ENCODE results near the gene SLC34A3. TPM values are rescaled to one million over a fixed set of nuclear protein-coding genes. Genes with fewer than 3 reads are reported as not detected.
"Not testable (repeated sequence)": the region's sequence is repeated elsewhere in the genome, so short reads cannot be mapped to it uniquely, and the experiment has no call there.

The SLC34A3 gene
- total RNA-seq, 1 experiment from 2014 or later = 0.26 TPM

DNA sequence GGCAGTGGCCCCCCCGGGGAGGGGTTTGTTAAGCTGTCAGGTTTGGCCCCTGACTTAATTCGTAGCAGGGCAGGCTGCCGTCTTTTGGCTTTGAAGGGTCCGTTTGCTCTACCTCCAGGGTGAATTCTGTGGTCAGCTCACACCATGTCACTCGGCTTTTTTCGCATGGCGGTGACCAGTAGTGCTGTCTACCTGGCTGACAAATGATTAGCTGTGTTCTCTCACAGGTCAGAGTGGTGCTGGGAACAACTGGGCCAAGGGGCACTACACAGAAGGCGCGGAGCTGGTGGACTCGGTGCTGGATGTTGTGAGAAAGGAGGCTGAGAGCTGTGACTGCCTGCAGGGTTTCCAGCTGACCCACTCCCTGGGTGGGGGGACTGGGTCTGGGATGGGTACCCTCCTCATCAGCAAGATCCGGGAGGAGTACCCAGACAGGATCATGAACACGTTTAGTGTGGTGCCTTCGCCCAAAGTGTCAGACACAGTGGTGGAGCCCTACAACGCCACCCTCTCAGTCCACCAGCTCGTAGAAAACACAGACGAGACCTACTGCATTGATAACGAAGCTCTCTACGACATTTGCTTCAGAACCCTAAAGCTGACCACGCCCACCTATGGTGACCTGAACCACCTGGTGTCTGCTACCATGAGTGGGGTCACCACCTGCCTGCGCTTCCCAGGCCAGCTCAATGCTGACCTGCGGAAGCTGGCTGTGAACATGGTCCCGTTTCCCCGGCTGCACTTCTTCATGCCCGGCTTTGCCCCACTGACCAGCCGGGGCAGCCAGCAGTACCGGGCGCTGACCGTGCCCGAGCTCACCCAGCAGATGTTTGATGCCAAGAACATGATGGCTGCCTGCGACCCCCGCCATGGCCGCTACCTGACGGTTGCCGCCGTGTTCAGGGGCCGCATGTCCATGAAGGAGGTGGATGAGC is 11.8 kb downstream of the SLC34A3 start:
- Mint-ChIP-seq H3K4me1 (ENCODE audit: low read depth, unreplicated experiment) (peaks cover 25% of the 10 kb centered on the region), H3K27ac (ENCODE audit: unreplicated experiment) (peak overlapping the region; percentile 85), H3K36me3 (ENCODE audit: insufficient read depth, unreplicated experiment) (peaks cover 67% of the 10 kb centered on the region), H3K27me3 (ENCODE audit: unreplicated experiment) (peaks cover 12% of the 10 kb centered on the region), H3K9me3 (ENCODE audit: low read depth, unreplicated experiment) (no peaks in the 10 kb centered on the region), H3K4me3 (ENCODE audit: low read depth, unreplicated experiment) (peak overlapping the region; percentile 76)
- TF ChIP-seq, protein P1, sequence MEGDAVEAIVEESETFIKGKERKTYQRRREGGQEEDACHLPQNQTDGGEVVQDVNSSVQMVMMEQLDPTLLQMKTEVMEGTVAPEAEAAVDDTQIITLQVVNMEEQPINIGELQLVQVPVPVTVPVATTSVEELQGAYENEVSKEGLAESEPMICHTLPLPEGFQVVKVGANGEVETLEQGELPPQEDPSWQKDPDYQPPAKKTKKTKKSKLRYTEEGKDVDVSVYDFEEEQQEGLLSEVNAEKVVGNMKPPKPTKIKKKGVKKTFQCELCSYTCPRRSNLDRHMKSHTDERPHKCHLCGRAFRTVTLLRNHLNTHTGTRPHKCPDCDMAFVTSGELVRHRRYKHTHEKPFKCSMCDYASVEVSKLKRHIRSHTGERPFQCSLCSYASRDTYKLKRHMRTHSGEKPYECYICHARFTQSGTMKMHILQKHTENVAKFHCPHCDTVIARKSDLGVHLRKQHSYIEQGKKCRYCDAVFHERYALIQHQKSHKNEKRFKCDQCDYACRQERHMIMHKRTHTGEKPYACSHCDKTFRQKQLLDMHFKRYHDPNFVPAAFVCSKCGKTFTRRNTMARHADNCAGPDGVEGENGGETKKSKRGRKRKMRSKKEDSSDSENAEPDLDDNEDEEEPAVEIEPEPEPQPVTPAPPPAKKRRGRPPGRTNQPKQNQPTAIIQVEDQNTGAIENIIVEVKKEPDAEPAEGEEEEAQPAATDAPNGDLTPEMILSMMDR (IDR thresholded peaks at IDR 0.05; ENCODE audit: unreplicated experiment) = no peak
- intact Hi-C loops (cut with micrococcal nuclease; ENCODE audit: unreplicated experiment) = no loop called here
- no TSS peak for BruUV-seq (replicated peaks)
- DNase-seq = no peak
- CTCF ChIA-PET = interaction anchor here (1.1 kb wide), 1 partner anchor 12 kb away, joined by 4 read pairs; no protein-coding TSS in a partner anchor

DNA sequence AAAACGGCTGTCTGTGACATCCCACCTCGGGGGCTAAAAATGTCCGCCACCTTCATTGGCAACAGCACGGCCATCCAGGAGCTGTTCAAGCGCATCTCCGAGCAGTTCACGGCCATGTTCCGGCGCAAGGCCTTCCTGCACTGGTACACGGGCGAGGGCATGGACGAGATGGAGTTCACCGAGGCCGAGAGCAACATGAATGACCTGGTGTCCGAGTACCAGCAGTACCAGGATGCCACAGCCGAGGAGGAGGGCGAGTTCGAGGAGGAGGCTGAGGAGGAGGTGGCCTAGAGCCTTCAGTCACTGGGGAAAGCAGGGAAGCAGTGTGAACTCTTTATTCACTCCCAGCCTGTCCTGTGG is 12.5 kb downstream of the SLC34A3 start:
- H3K9me3 Mint-ChIP-seq (ENCODE audit: low read depth, unreplicated experiment); intact Hi-C loops (cut with micrococcal nuclease; ENCODE audit: unreplicated experiment); DNase-seq: not testable (repeated sequence)
- Mint-ChIP-seq H3K4me1 (ENCODE audit: low read depth, unreplicated experiment) (peaks cover 18% of the 10 kb centered on the region), H3K4me3 (ENCODE audit: low read depth, unreplicated experiment) (peak overlapping the region; percentile 76), H3K27me3 (ENCODE audit: unreplicated experiment) (peaks cover 12% of the 10 kb centered on the region), H3K36me3 (ENCODE audit: insufficient read depth, unreplicated experiment) (peaks cover 67% of the 10 kb centered on the region), H3K27ac (ENCODE audit: unreplicated experiment) (peak overlapping the region; percentile 55)
- TSS peak; percentile 73 for BruUV-seq (replicated peaks)
- CTCF ChIA-PET = interaction anchor here (0.6 kb wide), 1 partner anchor 112 kb away, joined by 3 read pairs; no protein-coding TSS in a partner anchor

DNA sequence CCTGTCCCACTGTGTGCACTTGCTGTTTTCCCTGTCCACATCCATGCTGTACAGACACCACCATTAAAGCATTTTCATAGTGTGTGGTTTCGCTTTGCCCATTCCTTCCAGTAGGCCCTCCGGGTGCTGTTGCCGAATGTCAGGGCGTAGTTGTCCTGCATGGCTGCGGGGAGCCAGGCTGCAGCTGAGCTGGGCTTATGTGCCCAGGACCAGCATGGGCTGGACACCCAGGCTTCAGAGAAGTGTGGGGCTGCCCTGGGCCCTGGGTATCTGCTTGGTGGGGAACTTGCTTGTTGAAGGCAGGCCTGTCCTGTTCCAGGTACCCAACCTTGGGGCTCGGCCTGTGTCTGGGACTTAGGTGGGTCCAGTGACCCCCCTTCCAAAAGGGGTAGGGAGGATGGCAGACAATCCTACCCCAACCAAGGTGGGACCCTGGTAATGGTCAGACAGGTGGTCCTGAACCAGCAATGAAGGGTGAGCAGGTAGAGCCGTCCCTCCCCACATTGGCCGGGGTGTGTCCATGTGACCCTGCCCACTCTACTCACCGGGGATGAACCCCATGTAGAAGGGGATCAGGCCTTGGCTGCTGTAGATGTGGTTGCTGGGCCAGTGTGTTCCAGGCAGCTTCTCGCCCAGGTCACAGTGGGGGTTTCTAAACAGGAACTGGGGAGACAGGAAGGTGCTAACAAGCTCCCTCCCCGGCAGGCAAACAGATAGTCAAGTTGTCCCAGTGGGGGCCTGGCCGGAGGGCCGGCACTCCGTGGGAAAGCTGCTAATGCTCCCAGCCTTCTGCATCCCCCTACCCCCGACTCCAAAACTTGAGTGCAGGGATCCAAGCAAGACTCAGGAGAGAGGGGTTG is 13.2 kb downstream of the SLC34A3 start:
- no TSS peak for BruUV-seq (replicated peaks)
- Mint-ChIP-seq H3K27me3 (ENCODE audit: unreplicated experiment) (peaks cover 12% of the 10 kb centered on the region), H3K9me3 (ENCODE audit: low read depth, unreplicated experiment) (no peaks in the 10 kb centered on the region), H3K36me3 (ENCODE audit: insufficient read depth, unreplicated experiment) (peaks cover 65% of the 10 kb centered on the region), H3K4me3 (ENCODE audit: low read depth, unreplicated experiment) (peak overlapping the region; percentile 76), H3K4me1 (ENCODE audit: low read depth, unreplicated experiment) (peaks cover 12% of the 10 kb centered on the region), H3K27ac (ENCODE audit: unreplicated experiment) (peak overlapping the region; percentile 55)
- no peak for DNase-seq
- TF ChIP-seq, protein P1 (IDR thresholded peaks at IDR 0.05; ENCODE audit: unreplicated experiment) = no peak
- intact Hi-C loops (cut with micrococcal nuclease; ENCODE audit: unreplicated experiment) = no loop called here
- CTCF ChIA-PET = interaction anchor here (0.6 kb wide), 1 partner anchor 112 kb away, joined by 3 read pairs; no protein-coding TSS in a partner anchor

DNA sequence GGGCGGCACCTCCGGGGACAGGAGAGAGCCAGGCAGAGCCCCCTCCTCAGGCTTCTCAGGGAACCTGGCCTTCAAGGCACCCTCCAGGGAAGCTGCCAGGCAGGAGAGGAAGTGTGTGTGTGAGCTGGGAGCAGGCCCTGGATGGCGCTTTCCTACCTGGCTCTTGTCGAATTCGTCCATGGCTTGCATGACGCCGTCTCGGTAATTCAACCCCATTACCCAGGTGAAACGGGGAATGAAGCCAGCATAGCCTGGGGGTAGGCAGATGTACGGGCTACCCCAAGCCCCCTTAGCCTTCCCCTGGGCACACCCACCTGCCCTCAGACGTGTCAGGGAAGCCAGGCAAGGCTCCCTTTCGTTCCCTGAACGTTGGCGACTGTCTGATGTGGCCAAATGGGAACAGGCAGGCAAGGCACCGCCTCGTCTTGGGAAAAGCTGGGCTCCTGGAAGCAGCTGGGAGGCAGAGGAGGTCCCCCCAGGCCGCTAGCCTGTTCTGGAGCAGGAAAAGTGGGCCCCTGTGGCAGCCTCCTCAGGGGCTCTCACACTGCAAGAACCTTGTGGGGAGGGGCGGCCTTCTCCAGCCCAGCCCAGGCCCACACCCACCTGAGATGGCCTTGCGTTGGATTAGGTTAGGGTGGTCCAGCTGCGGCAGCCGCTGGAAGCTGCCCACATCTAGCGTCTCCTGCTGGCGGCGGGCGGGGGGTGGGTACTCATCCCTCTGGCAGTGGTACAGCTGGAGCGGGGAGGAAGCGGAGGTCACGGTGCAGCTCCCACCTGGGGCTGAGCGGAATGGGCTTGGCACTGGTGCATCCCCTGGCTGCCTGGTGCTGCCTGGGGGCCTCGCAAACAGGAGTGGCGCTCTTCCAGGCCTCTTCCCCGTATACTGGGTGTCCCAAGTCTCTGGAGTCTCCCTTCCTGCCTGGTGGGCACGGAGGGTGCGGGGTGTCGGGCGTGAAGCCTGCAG is 14.1 kb downstream of the SLC34A3 start:
- BruUV-seq (replicated peaks) = no TSS peak
- TF ChIP-seq, protein P1 (IDR thresholded peaks at IDR 0.05; ENCODE audit: unreplicated experiment) = no peak
- no peak for DNase-seq
- Mint-ChIP-seq H3K4me1 (ENCODE audit: low read depth, unreplicated experiment) (peaks cover 9% of the 10 kb centered on the region), H3K27ac (ENCODE audit: unreplicated experiment) (peak overlapping the region; percentile 55), H3K4me3 (ENCODE audit: low read depth, unreplicated experiment) (peak overlapping the region; percentile 76), H3K27me3 (ENCODE audit: unreplicated experiment) (peaks cover 12% of the 10 kb centered on the region), H3K9me3 (ENCODE audit: low read depth, unreplicated experiment) (no peaks in the 10 kb centered on the region), H3K36me3 (ENCODE audit: insufficient read depth, unreplicated experiment) (peaks cover 59% of the 10 kb centered on the region)
- intact Hi-C loops (cut with micrococcal nuclease; ENCODE audit: unreplicated experiment) = no loop called here
- CTCF ChIA-PET = interaction anchor here (0.6 kb wide), 1 partner anchor 26 kb away, joined by 14 read pairs; no protein-coding TSS in a partner anchor
